Pancreas (tissue), 10 donors: ENCODE results near the gene BDKRB1. TPM values are rescaled to one million over a fixed set of nuclear protein-coding genes. Genes with fewer than 3 reads are reported as not detected.

Source experiments
- ATAC-seq, 4 donors: fragments of 200-7000 bp; cut with Tn5 transposase; one replicate each; pipeline versions ENCODE4 v1.8.0 to v1.9.1; 2020; ENCODE audit warnings: mild to moderate bottlenecking in 4 of 4, moderate library complexity in 4 of 4
- DNase-seq, 6 donors: peaks; one replicate each; pipeline ENCODE4 v3.0.0-alpha.2; 2020
- FAIRE-seq: peaks from 2 replicates; lab custom pipeline; 2012; peaks lifted over from hg19 to GRCh38; lab: Jason Lieb, UNC
- H3K27ac ChIP-seq, 4 donors: fragments of 200-600 bp; sonication (generic); 1 replicate in 3 of 4; 2 replicates in 1 of 4; pipeline versions ENCODE4 v1.5.0 to v1.8.0; 2020
- H3K27me3 ChIP-seq, 4 donors: fragments of 200-600 bp; one replicate each; pipeline ENCODE4 v1.8.0; 2021
- H3K36me3 ChIP-seq, 3 donors: fragments of 200-600 bp; sonication (generic) in 1 of 3; one replicate each; pipeline versions ENCODE4 v1.5.0 to v1.8.0; 2020 to 2021
- H3K4me1 ChIP-seq, 3 donors: fragments of 200-600 bp; one replicate each; pipeline ENCODE4 v1.8.0; 2021
- H3K4me3 ChIP-seq, 4 donors: fragments of 200-600 bp; sonication (generic) in 2 of 4; one replicate each; pipeline versions ENCODE4 v1.5.0 to v1.8.0; 2020 to 2021
- H3K9me3 ChIP-seq, 4 donors: fragments of 200-600 bp; one replicate each; pipeline ENCODE4 v1.8.0; 2021
- CTCF ChIP-seq, 4 donors: fragments of 200-600 bp; sonication (generic) in 3 of 4; IDR thresholded peaks; one replicate each; pipeline versions ENCODE4 v1.5.0 to v1.8.0; 2021; ENCODE audit warnings: antibody characterized with exemption in 4 of 4
- WGBS, 2 donors: extraction: QIAGEN DNeasy Blood & Tissue Kit; methylation state at CpG; one replicate each; pipeline ENCODE4 v1.1.7; 2013; 5-methylcytosine and 5-hydroxymethylcytosine counted together
- intact Hi-C, 3 donors: fragments of 100-400 bp; cut with DNase I; formaldehyde crosslinking; loops; one replicate each; pipeline versions ENCODE4 v1.11.1 to v1.14.2; 2022
- polyA plus RNA-seq, 2 donors: library from polyadenylated mRNA; stranded (reverse); fragments of 200-250 nt; gene quantifications; one replicate each; pipeline ENCODE4 v1.2.3, GENCODE V29; 2013
- total RNA-seq, 6 donors: library from RNA; stranded (reverse); fragmentation: NEBNext Ultra II Directional in 4 of 6; extraction: Animal tissue kit (Norgen Biotek cat#: 25700) in 4 of 6; gene quantifications; one replicate each; pipeline versions ENCODE4 v1.2.1 to v1.2.4, GENCODE V29; 2021 to 2023
- donor health status: healthy with polysubstance abuse.
- donor health status: DM: no; HTN: no; CAD: no; lungs with moderate emphysema.
- donor health status: DM: no; HTN: no; CAD: no.
- donor health status: control.
- donor health status: control.
- donor health status: Bipolar disorder and iron deficiency.
- donor health status: DM: yes; HTN: yes; CAD: no.
- donor health status: DM: no; HTN: no; CAD: no.
- donor health status: DM: no; HTN: no; CAD: no.
- donor health status: DM: yes; HTN: yes; CAD: no.

Gene BDKRB1
- total and polyA plus RNA-seq, 8 donors = 0.12 to 4.5 (median 0.72) TPM

GRCh38 chr14:96261772-96262655 lies 6.0 kb downstream of the BDKRB1 start:
- no peak for FAIRE-seq
- peak; percentile 49 to 75 (median 60) for ATAC-seq
- intact Hi-C loops = no loop called here

GRCh38 chr14:96263347-96264199 lies 7.6 kb downstream of the BDKRB1 start:
- Histone ChIP-seq H3K4me1 (peaks cover 9 to 19% (median 15%) of the 10 kb centered on the region in 3 donors), H3K27ac (no peak overlapping the region), H3K36me3 (no peaks in the 10 kb centered on the region), H3K27me3 (no peaks in the 10 kb centered on the region), H3K9me3 (no peaks in the 10 kb centered on the region), H3K4me3 (no peak overlapping the region)
- intact Hi-C loops = no loop called here
- no peak for FAIRE-seq
- no peak for ATAC-seq
- TF ChIP-seq CTCF (IDR thresholded peaks at IDR 0.05) = no peak
- WGBS, 2 donors = 59 to 77% methylated on average over 20 of the region's 20 CpGs
- DNase-seq = peak in 2 of 6 donors; percentile 13 to 41

More at GRCh38 chr14:96261772-96262655, 6.0 kb downstream of the BDKRB1 start:
- H3K4me3 ChIP-seq = no peak overlapping the region
- no peaks in the 10 kb centered on the region for H3K9me3 ChIP-seq
- H3K36me3 ChIP-seq = no peaks in the 10 kb centered on the region
- no peaks in the 10 kb centered on the region for H3K27me3 ChIP-seq
- DNase-seq = peak in 5 of 6 donors; percentile 18 to 75 (median 68)
- H3K4me1 ChIP-seq = peaks cover 8 to 19% (median 12%) of the 10 kb centered on the region in 3 donors
- 32 to 41% methylated on average over 16 of the region's 16 CpGs for WGBS, 2 donors
- TF ChIP-seq CTCF (IDR thresholded peaks at IDR 0.05) = no peak
- peak overlapping the region in 3 of 4 donors; percentile 23 to 28 (median 27) for H3K27ac ChIP-seq

GRCh38 chr14:96264200-96264553 lies 8.2 kb downstream of the BDKRB1 start:
- no peak for FAIRE-seq
- no peak for DNase-seq
- Histone ChIP-seq H3K4me3 (no peak overlapping the region), H3K27ac (no peak overlapping the region), H3K36me3 (no peaks in the 10 kb centered on the region), H3K4me1 (peaks cover 15 to 23% (median 21%) of the 10 kb centered on the region in 3 donors), H3K27me3 (no peaks in the 10 kb centered on the region), H3K9me3 (no peaks in the 10 kb centered on the region)
- no peak for TF ChIP-seq CTCF (IDR thresholded peaks at IDR 0.05)
- ATAC-seq = no peak
- WGBS, 2 donors = 95 to 96% methylated on average over 14 of the region's 14 CpGs
- intact Hi-C loops = no loop called here

DNA sequence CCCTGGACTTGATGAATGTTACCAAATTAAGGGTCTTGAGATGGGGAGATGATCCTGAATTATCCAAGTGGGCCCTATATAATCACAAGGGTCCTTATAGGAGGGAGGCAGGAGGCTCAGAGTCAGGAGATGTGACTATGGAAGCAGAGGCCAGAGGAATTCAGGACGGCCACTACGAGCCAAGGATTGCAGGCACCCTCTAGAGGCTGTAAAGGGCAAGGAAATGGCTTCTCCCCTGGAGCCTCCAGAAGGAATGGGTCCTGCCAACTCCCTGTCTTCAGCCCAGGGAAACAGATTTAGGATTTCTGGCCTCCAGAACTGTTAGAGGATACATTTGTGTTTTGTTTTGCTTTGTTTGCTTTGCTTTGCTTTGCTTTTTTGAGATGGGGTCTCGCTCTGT lies 8.8 kb downstream of the BDKRB1 start:
- Histone ChIP-seq H3K4me1 (peaks cover 21 to 25% (median 23%) of the 10 kb centered on the region in 3 donors), H3K9me3 (no peaks in the 10 kb centered on the region), H3K27me3 (no peaks in the 10 kb centered on the region), H3K4me3 (peak overlapping the region in 1 of 4 donors; percentile 14), H3K36me3 (no peaks in the 10 kb centered on the region), H3K27ac (peak overlapping the region; percentile 31 to 81 (median 74))
- no peak for FAIRE-seq
- no peak for TF ChIP-seq CTCF (IDR thresholded peaks at IDR 0.05)
- ATAC-seq = no peak
- DNase-seq = peak in 1 of 6 donors; percentile 8
- WGBS, 2 donors = 56 to 61% methylated on average over 3 of the region's 3 CpGs
- intact Hi-C loops = no loop called here
